Measurements from ENCODE around the gene TMSB4X. TPM values are rescaled to one million over a fixed set of nuclear protein-coding genes. Genes with fewer than 3 reads are reported as not detected.

Gene TMSB4X
- total and polyA plus RNA-seq, 2 of the 4 experiments (the other 2 are of a cell fraction), result 4,648 to 11,116 TPM

DNA sequence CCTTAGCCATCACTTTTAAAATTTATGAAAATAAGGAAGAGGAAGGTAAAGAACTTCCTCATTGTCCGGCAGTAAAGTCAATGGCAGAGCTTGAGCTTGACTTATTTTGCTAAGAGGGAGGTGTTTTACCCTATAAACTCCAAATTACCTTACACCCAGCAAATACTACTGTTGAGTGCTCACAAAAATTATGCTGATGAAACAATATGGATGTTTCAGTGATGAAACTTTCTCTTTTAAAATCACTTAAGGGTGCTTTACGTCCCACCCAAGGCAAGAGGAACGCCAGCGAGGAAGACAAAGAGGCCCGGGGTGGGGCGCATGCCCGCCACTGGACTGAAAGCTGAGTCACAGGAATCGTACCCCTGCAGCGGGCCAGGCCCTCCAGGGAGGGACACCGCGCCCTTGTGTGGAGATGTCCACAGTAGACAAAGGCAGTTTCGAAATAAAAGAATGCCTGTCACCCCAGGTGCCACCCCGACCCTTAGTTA lies 560 bp upstream of the TMSB4X start:
- peaks cover 2% of the 10 kb centered on the region for H3K4me1 ChIP-seq (ENCODE audit: control insufficient read depth, insufficient read depth, low read length)
- peak overlapping the region; percentile 89 for H3K56ac ChIP-seq (ENCODE audit: extremely low read depth, insufficient read depth, low read length)
- peak overlapping the region; percentile 76 for H2BK5ac ChIP-seq (ENCODE audit: low read depth, low read length, poor library complexity, severe bottlenecking)
- H3K9me1 ChIP-seq (ENCODE audit: insufficient read depth, low read length), result no peaks in the 10 kb centered on the region
- peak overlapping the region; percentile 77 for H2AFZ ChIP-seq (replicated peaks; ENCODE audit: low read length, poor library complexity)
- H3K27me3 ChIP-seq (ENCODE audit: control insufficient read depth, insufficient read depth, low read length), result no peaks in the 10 kb centered on the region
- POLR2A ChIA-PET (ENCODE audit: unreplicated experiment), result interaction anchor here (0.6 to 1.2 kb wide), 2 partner anchors 18 to 513 kb away, joined by 3 to 6 read pairs; no protein-coding TSS in a partner anchor
- ATAC-seq (ENCODE audit: low read depth) (peak; percentile 47), DNase-seq (peak; percentile 54)
- TF ChIP-seq RFX5 (IDR thresholded peaks at IDR 0.05; ENCODE audit: low read depth, low read length) (no peak), NFE2L2 (IDR thresholded peaks at IDR 0.05; ENCODE audit: low read depth, low read length) (no peak; the same call in 1 of the 2 replicates), POLR2A (IDR thresholded peaks at IDR 0.05; ENCODE audit: low read depth, low read length) (no peak), CEBPB (IDR thresholded peaks at IDR 0.05; ENCODE audit: low read depth, low read length) (no peak), CHD1 (IDR thresholded peaks at IDR 0.05; ENCODE audit: low read depth, low read length) (no peak), RAD21 (IDR thresholded peaks at IDR 0.05; ENCODE audit: low read length) (no peak), MXI1 (IDR thresholded peaks at IDR 0.05; ENCODE audit: borderline replicate concordance, low read depth, low read length) (no peak), SMC3 (IDR thresholded peaks at IDR 0.05; ENCODE audit: low read depth, low read length) (no peak), MAZ (IDR thresholded peaks at IDR 0.05; ENCODE audit: borderline replicate concordance, low read depth, low read length) (no peak), RCOR1 (IDR thresholded peaks at IDR 0.05; ENCODE audit: insufficient replicate concordance, low read length) (no peak), BHLHE40 (IDR thresholded peaks at IDR 0.05; ENCODE audit: low read depth, low read length) (no peak)
- TF ChIP-seq, protein P1, sequence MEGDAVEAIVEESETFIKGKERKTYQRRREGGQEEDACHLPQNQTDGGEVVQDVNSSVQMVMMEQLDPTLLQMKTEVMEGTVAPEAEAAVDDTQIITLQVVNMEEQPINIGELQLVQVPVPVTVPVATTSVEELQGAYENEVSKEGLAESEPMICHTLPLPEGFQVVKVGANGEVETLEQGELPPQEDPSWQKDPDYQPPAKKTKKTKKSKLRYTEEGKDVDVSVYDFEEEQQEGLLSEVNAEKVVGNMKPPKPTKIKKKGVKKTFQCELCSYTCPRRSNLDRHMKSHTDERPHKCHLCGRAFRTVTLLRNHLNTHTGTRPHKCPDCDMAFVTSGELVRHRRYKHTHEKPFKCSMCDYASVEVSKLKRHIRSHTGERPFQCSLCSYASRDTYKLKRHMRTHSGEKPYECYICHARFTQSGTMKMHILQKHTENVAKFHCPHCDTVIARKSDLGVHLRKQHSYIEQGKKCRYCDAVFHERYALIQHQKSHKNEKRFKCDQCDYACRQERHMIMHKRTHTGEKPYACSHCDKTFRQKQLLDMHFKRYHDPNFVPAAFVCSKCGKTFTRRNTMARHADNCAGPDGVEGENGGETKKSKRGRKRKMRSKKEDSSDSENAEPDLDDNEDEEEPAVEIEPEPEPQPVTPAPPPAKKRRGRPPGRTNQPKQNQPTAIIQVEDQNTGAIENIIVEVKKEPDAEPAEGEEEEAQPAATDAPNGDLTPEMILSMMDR (conservative IDR thresholded peaks at IDR 0.05; ENCODE audit: low read depth, low read length), result no peak
- TF ChIP-seq, protein P2, sequence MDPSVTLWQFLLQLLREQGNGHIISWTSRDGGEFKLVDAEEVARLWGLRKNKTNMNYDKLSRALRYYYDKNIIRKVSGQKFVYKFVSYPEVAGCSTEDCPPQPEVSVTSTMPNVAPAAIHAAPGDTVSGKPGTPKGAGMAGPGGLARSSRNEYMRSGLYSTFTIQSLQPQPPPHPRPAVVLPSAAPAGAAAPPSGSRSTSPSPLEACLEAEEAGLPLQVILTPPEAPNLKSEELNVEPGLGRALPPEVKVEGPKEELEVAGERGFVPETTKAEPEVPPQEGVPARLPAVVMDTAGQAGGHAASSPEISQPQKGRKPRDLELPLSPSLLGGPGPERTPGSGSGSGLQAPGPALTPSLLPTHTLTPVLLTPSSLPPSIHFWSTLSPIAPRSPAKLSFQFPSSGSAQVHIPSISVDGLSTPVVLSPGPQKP (IDR thresholded peaks at IDR 0.05; ENCODE audit: borderline replicate concordance, low read depth, low read length), result no peak
- peaks cover 10% of the 10 kb centered on the region for H3K36me3 ChIP-seq (ENCODE audit: control insufficient read depth, insufficient read depth, low read length)
- peak overlapping the region; percentile 89 for H3K9ac ChIP-seq (ENCODE audit: low read depth, low read length)
- H4K8ac ChIP-seq (ENCODE audit: low read depth in 2 of 2, low read length in 2 of 2), result peak overlapping the region; percentile 73 to 75
- peak overlapping the region; percentile 89 for H3K4ac ChIP-seq (ENCODE audit: low read depth, low read length)
- in situ Hi-C loops (cut with MboI; ENCODE audit: low sequenced_read_pairs), result loop anchor here (25.0 kb wide), 2 partner anchors 763 to 1063 kb away; partner anchors contain the start of genes GEMIN8, OFD1 and TRAPPC2
- peak overlapping the region; percentile 72 for H2BK15ac ChIP-seq (ENCODE audit: low read depth, low read length)
- H4K91ac ChIP-seq (ENCODE audit: insufficient read depth, low read depth, low read length), result peak overlapping the region; percentile 81
- intact Hi-C loops (cut with micrococcal nuclease), result loop anchor here (5.0 to 10.0 kb wide), 2 partner anchors 100 to 678 kb away; partner anchors contain the start of gene TCEANC
- dilution Hi-C loops (cut with HindIII; ENCODE audit: low sequenced_read_pairs, unreplicated experiment), result no loop called here
- H2AK5ac ChIP-seq (ENCODE audit: low read depth, low read length), result peak overlapping the region; percentile 56; the same call in 1 of the 2 replicates
- peak overlapping the region; percentile 85 for H4K5ac ChIP-seq (ENCODE audit: low read depth, low read length)
- peak overlapping the region; percentile 91 for H3K27ac ChIP-seq (ENCODE audit: insufficient read depth, low read length)
- peaks cover 0 to 17% of the 10 kb centered on the region in 2 experiments; a peak in 2 of 4 replicates for H3K79me1 ChIP-seq (ENCODE audit: low read depth in 1 of 2, low read length in 2 of 2)
- peak overlapping the region; percentile 89 for H3K4me2 ChIP-seq (ENCODE audit: low read depth, low read length)
- WGBS, 2 experiments (ENCODE audit: extremely low coverage in 2 of 2, insufficient read length in 1 of 2), result 13% methylated on average over 6 of the region's 13 CpGs; no CpG with 5 or more reads in 1 of the 2 experiments
- H3K14ac ChIP-seq (replicated peaks; ENCODE audit: low read depth, low read length), result peak overlapping the region; percentile 81
- peak overlapping the region; percentile 84 for H3K23ac ChIP-seq (ENCODE audit: low read depth, low read length)
- CTCF ChIA-PET, result no interaction called here
- peak overlapping the region; percentile 84 for H2BK120ac ChIP-seq (ENCODE audit: low read depth, low read length)
- H3K18ac ChIP-seq (ENCODE audit: low read depth, low read length), result peak overlapping the region; percentile 89
- peak overlapping the region; percentile 61 for H2BK20ac ChIP-seq (ENCODE audit: low read depth, low read length)
- peaks cover 12% of the 10 kb centered on the region; the same call in 1 of the 2 replicates for H4K20me1 ChIP-seq (ENCODE audit: insufficient read depth, low read length)
- no TSS peak for BruUV-seq (replicated peaks)
- H3K9me3 ChIP-seq (ENCODE audit: control insufficient read depth, insufficient read depth, low read length), result no peaks in the 10 kb centered on the region
- H3K4me3 ChIP-seq (ENCODE audit: insufficient read depth, low read depth, low read length), result peak overlapping the region; percentile 89
- peak overlapping the region; percentile 89 for H2AK9ac ChIP-seq (replicated peaks; ENCODE audit: low read depth, low read length, poor library complexity)
